ENCODE measurements around the gene DNLZ.

Gene DNLZ

GRCh38 chr9:136399176-136400037 is 35.9 kb upstream of the DNLZ start:
- peak; percentile 13 for DNase-seq
- in situ Hi-C loops (cut with HindIII; ENCODE audit: low pct_ligation_motif_present, low pct_unique_long_range_greater_than_20kb, low sequenced_read_pairs), result no loop called here

GRCh38 chr9:136398286-136398685 is 34.7 kb upstream of the DNLZ start:
- DNase-seq, result no peak
- in situ Hi-C loops (cut with HindIII; ENCODE audit: low pct_ligation_motif_present, low pct_unique_long_range_greater_than_20kb, low sequenced_read_pairs), result no loop called here

GRCh38 chr9:136397643-136398042 is 34.1 kb upstream of the DNLZ start:
- no peak for DNase-seq
- in situ Hi-C loops (cut with HindIII; ENCODE audit: low pct_ligation_motif_present, low pct_unique_long_range_greater_than_20kb, low sequenced_read_pairs), result no loop called here

GRCh38 chr9:136396219-136396515 is 32.6 kb upstream of the DNLZ start:
- no peak for DNase-seq
- in situ Hi-C loops (cut with HindIII; ENCODE audit: low pct_ligation_motif_present, low pct_unique_long_range_greater_than_20kb, low sequenced_read_pairs), result no loop called here

GRCh38 chr9:136395345-136396218 is 32.0 kb upstream of the DNLZ start:
- in situ Hi-C loops (cut with HindIII; ENCODE audit: low pct_ligation_motif_present, low pct_unique_long_range_greater_than_20kb, low sequenced_read_pairs), result no loop called here
- DNase-seq, result no peak

GRCh38 chr9:136395020-136395340 is 31.4 kb upstream of the DNLZ start:
- in situ Hi-C loops (cut with HindIII; ENCODE audit: low pct_ligation_motif_present, low pct_unique_long_range_greater_than_20kb, low sequenced_read_pairs), result no loop called here
- DNase-seq, result no peak

- in situ Hi-C loops (cut with HindIII; ENCODE audit: low pct_ligation_motif_present, low pct_unique_long_range_greater_than_20kb, low sequenced_read_pairs), result no loop called here
- no peak for DNase-seq
Measured at GRCh38 chr9:136394312-136395019, 30.9 kb upstream of the DNLZ start.

- in situ Hi-C loops (cut with HindIII; ENCODE audit: low pct_ligation_motif_present, low pct_unique_long_range_greater_than_20kb, low sequenced_read_pairs), result no loop called here
- DNase-seq, result no peak
Measured at GRCh38 chr9:136393531-136393930, 30.0 kb upstream of the DNLZ start.

GRCh38 chr9:136392538-136393449 is 29.2 kb upstream of the DNLZ start:
- in situ Hi-C loops (cut with HindIII; ENCODE audit: low pct_ligation_motif_present, low pct_unique_long_range_greater_than_20kb, low sequenced_read_pairs), result no loop called here
- DNase-seq, result no peak

GRCh38 chr9:136391737-136392537 is 28.4 kb upstream of the DNLZ start:
- in situ Hi-C loops (cut with HindIII; ENCODE audit: low pct_ligation_motif_present, low pct_unique_long_range_greater_than_20kb, low sequenced_read_pairs), result no loop called here
- no peak for DNase-seq

- in situ Hi-C loops (cut with HindIII; ENCODE audit: low pct_ligation_motif_present, low pct_unique_long_range_greater_than_20kb, low sequenced_read_pairs), result no loop called here
- DNase-seq, result no peak
Measured at GRCh38 chr9:136389396-136389795, 25.9 kb upstream of the DNLZ start.

GRCh38 chr9:136387217-136387616 is 23.7 kb upstream of the DNLZ start:
- in situ Hi-C loops (cut with HindIII; ENCODE audit: low pct_ligation_motif_present, low pct_unique_long_range_greater_than_20kb, low sequenced_read_pairs), result no loop called here
- DNase-seq, result no peak

GRCh38 chr9:136386018-136386417 is 22.5 kb upstream of the DNLZ start:
- in situ Hi-C loops (cut with HindIII; ENCODE audit: low pct_ligation_motif_present, low pct_unique_long_range_greater_than_20kb, low sequenced_read_pairs), result no loop called here
- DNase-seq, result no peak

- DNase-seq, result no peak
- in situ Hi-C loops (cut with HindIII; ENCODE audit: low pct_ligation_motif_present, low pct_unique_long_range_greater_than_20kb, low sequenced_read_pairs), result no loop called here
Measured at GRCh38 chr9:136385015-136385414, 21.5 kb upstream of the DNLZ start.

- in situ Hi-C loops (cut with HindIII; ENCODE audit: low pct_ligation_motif_present, low pct_unique_long_range_greater_than_20kb, low sequenced_read_pairs), result no loop called here
- DNase-seq, result no peak
Measured at GRCh38 chr9:136383436-136383835, 19.9 kb upstream of the DNLZ start.

- no peak for DNase-seq
- in situ Hi-C loops (cut with HindIII; ENCODE audit: low pct_ligation_motif_present, low pct_unique_long_range_greater_than_20kb, low sequenced_read_pairs), result no loop called here
Measured at GRCh38 chr9:136381966-136382513, 18.5 kb upstream of the DNLZ start.

- no peak for DNase-seq
- in situ Hi-C loops (cut with HindIII; ENCODE audit: low pct_ligation_motif_present, low pct_unique_long_range_greater_than_20kb, low sequenced_read_pairs), result no loop called here
Measured at GRCh38 chr9:136381311-136381710, 17.8 kb upstream of the DNLZ start.
